ENCODE results near the gene FTMT. TPM values are rescaled to one million over a fixed set of nuclear protein-coding genes. Genes with fewer than 3 reads are reported as not detected.

The FTMT gene
- total and polyA plus RNA-seq, 2 experiments from 2014 or later = not detected

DNA sequence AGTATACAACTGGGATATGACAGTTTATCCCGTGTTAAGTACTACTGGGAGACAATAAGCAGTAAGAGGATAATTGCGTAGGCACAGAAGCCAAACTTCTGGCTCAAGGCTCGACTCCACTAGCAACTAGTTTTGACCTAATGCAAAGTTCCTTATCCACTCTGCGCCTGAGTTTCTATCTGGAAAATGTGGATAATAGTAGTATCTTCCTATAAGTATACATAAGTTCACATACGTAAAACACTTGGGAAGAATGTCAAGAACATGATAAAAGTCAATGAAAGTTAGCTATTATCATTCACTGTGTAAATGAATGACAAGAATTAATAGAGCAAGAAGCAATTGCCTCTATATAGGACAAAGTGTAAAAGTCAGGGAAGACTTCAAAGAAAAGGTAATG is 45.7 kb downstream of the FTMT start:
- Histone ChIP-seq H3K79me2 (ENCODE audit: insufficient read depth) (no peaks in the 10 kb centered on the region), H2AFZ (no peak overlapping the region), H3F3A (ENCODE audit: insufficient read depth) (no peaks in the 10 kb centered on the region), H3K4me3 (no peak overlapping the region), H3K36me3 (ENCODE audit: low read depth) (no peaks in the 10 kb centered on the region), H3K9me2 (ENCODE audit: insufficient read depth) (no peaks in the 10 kb centered on the region), H3K27ac (no peak overlapping the region), H3K4me2 (ENCODE audit: unreplicated experiment) (no peak overlapping the region), H3K9ac (no peak overlapping the region), H3K27me3 (replicated peaks; ENCODE audit: insufficient read depth) (no peaks in the 10 kb centered on the region), H3K4me1 (ENCODE audit: insufficient read depth) (no peaks in the 10 kb centered on the region), H3K9me3 (ENCODE audit: low read depth) (no peaks in the 10 kb centered on the region), H4K20me1 (ENCODE audit: insufficient read depth) (no peaks in the 10 kb centered on the region)
- WGBS, 2 experiments (ENCODE audit: low coverage in 1 of 2, low lambda C conversion rate in 2 of 2, missing lambda C conversion rate in 2 of 2) = 58 to 63% methylated on average over 5 of the region's 5 CpGs
- DNase-seq = no peak
- TF ChIP-seq EZH2 (IDR thresholded peaks at IDR 0.05; ENCODE audit: insufficient read depth, poor library complexity, severe bottlenecking) (no peak), EZH2phosphoT487 (IDR thresholded peaks at IDR 0.05; ENCODE audit: insufficient read depth, low read depth) (no peak)
- in situ Hi-C loops (cut with MboI) = no loop called here

DNA sequence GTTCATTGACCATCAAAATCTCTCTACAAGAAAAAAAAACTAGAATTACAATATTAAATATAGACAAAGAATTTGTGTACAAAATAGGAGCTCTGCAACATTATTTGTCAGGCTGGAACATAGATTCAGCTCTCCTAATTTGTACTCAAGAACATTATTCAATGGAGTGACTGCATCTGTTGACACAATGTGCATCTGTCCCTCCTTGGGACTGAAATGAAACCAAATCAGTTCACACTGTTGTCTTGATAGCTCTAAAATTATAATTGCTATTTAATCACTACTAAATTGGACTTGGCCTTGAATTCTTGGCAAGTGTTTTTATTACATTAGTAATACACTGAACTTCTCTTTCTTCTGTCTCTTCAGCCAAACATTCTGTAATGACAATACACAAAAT is 47.7 kb downstream of the FTMT start:
- H3K36me3 ChIP-seq (ENCODE audit: low read depth) = no peaks in the 10 kb centered on the region
- in situ Hi-C loops (cut with MboI) = no loop called here
- H3K4me3 ChIP-seq = no peak overlapping the region

More for the DNA sequence above, 47.7 kb downstream of the FTMT start:
- Histone ChIP-seq H3K9me2 (ENCODE audit: insufficient read depth) (no peaks in the 10 kb centered on the region), H4K20me1 (ENCODE audit: insufficient read depth) (no peaks in the 10 kb centered on the region), H2AFZ (no peak overlapping the region), H3K9ac (no peak overlapping the region), H3K9me3 (ENCODE audit: low read depth) (no peaks in the 10 kb centered on the region), H3K27ac (no peak overlapping the region), H3F3A (ENCODE audit: insufficient read depth) (no peaks in the 10 kb centered on the region), H3K79me2 (ENCODE audit: insufficient read depth) (no peaks in the 10 kb centered on the region), H3K27me3 (replicated peaks; ENCODE audit: insufficient read depth) (no peaks in the 10 kb centered on the region), H3K4me1 (ENCODE audit: insufficient read depth) (no peaks in the 10 kb centered on the region), H3K4me2 (ENCODE audit: unreplicated experiment) (no peak overlapping the region)
- DNase-seq = no peak
- no peak for TF ChIP-seq EZH2phosphoT487 (IDR thresholded peaks at IDR 0.05; ENCODE audit: insufficient read depth, low read depth)
- TF ChIP-seq EZH2 (IDR thresholded peaks at IDR 0.05; ENCODE audit: insufficient read depth, poor library complexity, severe bottlenecking) = no peak

Other genes with a start within 250 kb of the FTMT start
- gene SRFBP1, start 110.1 kb downstream of the FTMT start, total RNA-seq (2014; rRNA removed; shearing (Covaris generic)) = 9.2 and 10.2 TPM in 2 replicates
- 12.1 and 12.3 TPM in 2 replicates for gene SRFBP1, start 110.1 kb downstream of the FTMT start, polyA plus RNA-seq (2016; fragmentation: Nextera tagmentation; extraction: Ambion mirVana)
- gene LOX, start 226.4 kb downstream of the FTMT start, total RNA-seq (2014; rRNA removed; shearing (Covaris generic)) = 418 and 440 TPM in 2 replicates
- 1,207 and 1,226 TPM in 2 replicates for gene LOX, start 226.4 kb downstream of the FTMT start, polyA plus RNA-seq (2016; fragmentation: Nextera tagmentation; extraction: Ambion mirVana)